ENCODE measurements around the gene CD19. TPM values are rescaled to one million over a fixed set of nuclear protein-coding genes. Genes with fewer than 3 reads are reported as not detected.
A peak's percentile ranks its signal among the peaks of the same experiment; 100 is the strongest.

Gene CD19
- total and polyA plus RNA-seq, 2 of the 8 experiments (the other 6 are each of a cell fraction or from before 2014, with no cell fraction given): 0.57 to 0.65 TPM

GRCh38 chr16:28936784-28937155 is 5.0 kb downstream of the CD19 start:
- no peaks in the 10 kb centered on the region for H4K20me1 ChIP-seq (replicated peaks in 1 of 2; ENCODE audit: control insufficient read depth in 1 of 2, insufficient read depth in 2 of 2, low read length in 2 of 2)

More at GRCh38 chr16:28936784-28937155, 5.0 kb downstream of the CD19 start:
- no peak overlapping the region for H4K5ac ChIP-seq (ENCODE audit: insufficient read length, low read depth, low read length)
- H3K4me2 ChIP-seq (ENCODE audit: insufficient read depth in 1 of 2, low read depth in 2 of 2, low read length in 2 of 2): peak overlapping the region in 1 of 2 experiments; percentile 59; a peak in 1 of 4 replicates
- no peak overlapping the region for H2BK120ac ChIP-seq (replicated peaks; ENCODE audit: low read depth, low read length)
- H3K4me3 ChIP-seq (ENCODE audit: extremely low read depth in 1 of 4, insufficient read depth in 2 of 4, low read depth in 3 of 4, low read length in 4 of 4): no peak overlapping the region
- POLR2A ChIA-PET (ENCODE audit: partially characterized antibody): interaction anchor here (0.9 to 3.3 kb wide), 7 partner anchors 9 to 115 kb away, joined by 3 to 23 read pairs (median 7); partner anchors contain the start of genes ATXN2L, RABEP2 and SH2B1
- H3K4ac ChIP-seq (replicated peaks; ENCODE audit: insufficient read length, low read depth, low read length): no peak overlapping the region
- H2AFZ ChIP-seq (ENCODE audit: low read length): no peak overlapping the region
- no peaks in the 10 kb centered on the region for H3K79me1 ChIP-seq (ENCODE audit: low read depth, low read length)
- no peak overlapping the region for H3K27ac ChIP-seq (ENCODE audit: low read depth, low read length)
- no peak overlapping the region for H3K14ac ChIP-seq (ENCODE audit: insufficient read length)
- H2BK5ac ChIP-seq (ENCODE audit: low read depth, low read length): no peak overlapping the region
- CTCF ChIA-PET (ENCODE audit: partially characterized antibody): interaction anchor here (0.6 to 1.8 kb wide), 9 partner anchors 8 to 81 kb away, joined by 3 to 16 read pairs (median 3); no protein-coding TSS in a partner anchor
- H3K56ac ChIP-seq (replicated peaks; ENCODE audit: insufficient read length, low read depth, low read length): no peak overlapping the region
- H2AK5ac ChIP-seq (ENCODE audit: low read depth, low read length): no peak overlapping the region
- H2BK12ac ChIP-seq (ENCODE audit: low read depth, low read length): no peak overlapping the region
- no peaks in the 10 kb centered on the region for H3K27me3 ChIP-seq (replicated peaks in 1 of 4; ENCODE audit: control insufficient read depth in 3 of 4, extremely low read depth in 1 of 4, insufficient read depth in 3 of 4, low read length in 3 of 4)
- H3K36me3 ChIP-seq (ENCODE audit: control insufficient read depth in 2 of 4, insufficient read depth in 4 of 4, low read length in 3 of 4): no peaks in the 10 kb centered on the region
- no peak overlapping the region for H2BK15ac ChIP-seq (ENCODE audit: low read length)
- H3K79me2 ChIP-seq (ENCODE audit: control insufficient read depth in 1 of 2, insufficient read depth in 2 of 2, low read length in 2 of 2): no peaks in the 10 kb centered on the region
- 83% methylated on average over 23 of the region's 26 CpGs; no CpG with 5 or more reads in 1 of the 2 experiments for WGBS, 2 experiments (ENCODE audit: extremely low coverage in 1 of 2, insufficient coverage in 1 of 2, insufficient read length in 1 of 2, insufficient replicate concordance in 2 of 2, low coverage in 1 of 2, low lambda C conversion rate in 2 of 2, missing lambda C conversion rate in 1 of 2)
- no peak overlapping the region for H3K23ac ChIP-seq (ENCODE audit: insufficient read length)
- no peak for FAIRE-seq
- H2BK20ac ChIP-seq (ENCODE audit: low read length): no peak overlapping the region
- H3K4me1 ChIP-seq (replicated peaks in 1 of 4; ENCODE audit: control insufficient read depth in 3 of 4, insufficient read depth in 4 of 4, low read length in 3 of 4): no peaks in the 10 kb centered on the region; a peak in 1 of 7 replicates
- H3K18ac ChIP-seq (ENCODE audit: extremely low read depth, low read length): no peak overlapping the region
- DNase-seq (ENCODE audit: low read depth in 1 of 2, low spot score in 2 of 2): no peak
- H4K91ac ChIP-seq (replicated peaks; ENCODE audit: insufficient read length, low read length): no peak overlapping the region
- H3K9ac ChIP-seq (replicated peaks in 1 of 4; ENCODE audit: extremely low read depth in 1 of 4, low read depth in 3 of 4, low read length in 3 of 4): no peak overlapping the region
- peak overlapping the region; percentile 87; the same call in 1 of the 2 replicates for H4K8ac ChIP-seq (ENCODE audit: extremely low read depth, insufficient read depth, low read length)
- TF ChIP-seq TBP (IDR thresholded peaks at IDR 0.05; ENCODE audit: low read depth, low read length): no peak
- no peak for TF ChIP-seq FOSL1 (IDR thresholded peaks at IDR 0.05; ENCODE audit: insufficient read depth, low read depth, low read length)
- TF ChIP-seq SIX5 (IDR thresholded peaks at IDR 0.05; ENCODE audit: low read depth, low read length): no peak
- TF ChIP-seq ZNF274 (IDR thresholded peaks at IDR 0.05; ENCODE audit: borderline replicate concordance, extremely low read depth, low read length): no peak
- TF ChIP-seq CEBPB (IDR thresholded peaks at IDR 0.05; ENCODE audit: low read depth, low read length): no peak
- peaks cover 2% of the 10 kb centered on the region; the same call in 1 of the 2 replicates for H3K23me2 ChIP-seq (ENCODE audit: low read depth, low read length)
- no peaks in the 10 kb centered on the region for H3K9me3 ChIP-seq (ENCODE audit: insufficient read depth in 2 of 2, low read depth in 1 of 2, low read length in 1 of 2)

All from H1 (cell line).